CD4-positive, alpha-beta memory T cell (primary cell): ENCODE measurements around the gene S100A5. TPM values are rescaled to one million over a fixed set of nuclear protein-coding genes. Genes with fewer than 3 reads are reported as not detected.

Source experiments
- CTCF ChIA-PET: fragments of 350-600 bp; sonication (Branson Sonifier 250); formaldehyde crosslinking; loops from one replicate; lab custom pipeline; 2021; ENCODE audit warnings: inconsistent platforms; ENCODE audit not compliant: partially characterized antibody; lab: Charles Lee
- POLR2A ChIA-PET: fragments of 350-600 bp; sonication (Branson Sonifier 250); formaldehyde crosslinking; loops from one replicate; lab custom pipeline; 2021; ENCODE audit not compliant: partially characterized antibody; lab: Charles Lee
- DNase-seq, 5 donors: peaks; one replicate each; pipeline versions ENCODE4 v3.0.0 to v3.0.0-alpha.2; 2020 to 2022; ENCODE audit warnings: mixed read lengths in 1 of 5
- H3K27ac ChIP-seq: one replicate; pipeline ENCODE4 v1.7.0; 2013; ENCODE audit warnings: low read depth, low read length
- H3K27me3 ChIP-seq: 2 replicates; pipeline ENCODE4 v1.7.0; 2013; ENCODE audit warnings: mild to moderate bottlenecking, low read length, moderate library complexity; ENCODE audit not compliant: insufficient read depth
- H3K36me3 ChIP-seq: 2 replicates; pipeline ENCODE4 v1.7.0; 2013; ENCODE audit warnings: mild to moderate bottlenecking, low read length, moderate library complexity; ENCODE audit not compliant: insufficient read depth
- H3K4me1 ChIP-seq: 2 replicates; pipeline ENCODE4 v1.7.0; 2013; ENCODE audit warnings: mild to moderate bottlenecking, low read length, moderate library complexity; ENCODE audit not compliant: insufficient read depth
- H3K4me3 ChIP-seq, 2 donors: one replicate each; pipeline ENCODE4 v1.7.0; 2013; ENCODE audit warnings: low read length in 2 of 2, mild to moderate bottlenecking in 1 of 2
- H3K9me3 ChIP-seq, 2 donors: one replicate each; pipeline ENCODE4 v1.7.0; 2013; ENCODE audit warnings: low read length in 2 of 2, control low read depth in 1 of 2; ENCODE audit not compliant: control insufficient read depth in 1 of 2
- H3K27ac Mint-ChIP-seq, 7 donors: one replicate each; pipeline ENCODE4 v1.8.0; 2020 to 2021; ENCODE audit warnings: mixed read lengths in 7 of 7, mild to moderate bottlenecking in 6 of 7, inconsistent platforms in 3 of 7, moderate library complexity in 3 of 7
- H3K27me3 Mint-ChIP-seq, 2 donors: one replicate each; pipeline ENCODE4 v1.8.0; 2020 to 2021; ENCODE audit warnings: mixed read lengths in 2 of 2
- H3K36me3 Mint-ChIP-seq, 2 donors: one replicate each; pipeline ENCODE4 v1.8.0; 2020 to 2021; ENCODE audit warnings: mixed read lengths in 2 of 2, inconsistent platforms in 1 of 2, mild to moderate bottlenecking in 1 of 2
- H3K4me1 Mint-ChIP-seq, 4 donors: one replicate each; pipeline ENCODE4 v1.8.0; 2020 to 2021; ENCODE audit warnings: mixed read lengths in 4 of 4, mild to moderate bottlenecking in 1 of 4
- H3K4me3 Mint-ChIP-seq, 8 donors: one replicate each; pipeline ENCODE4 v1.8.0; 2020 to 2021; ENCODE audit warnings: mixed read lengths in 8 of 8, mild to moderate bottlenecking in 7 of 8, moderate library complexity in 6 of 8, inconsistent platforms in 3 of 8
- H3K9me3 Mint-ChIP-seq, 8 donors: one replicate each; pipeline ENCODE4 v1.8.0; 2020 to 2021; ENCODE audit warnings: mixed read lengths in 8 of 8, mild to moderate bottlenecking in 5 of 8, inconsistent platforms in 3 of 8, moderate library complexity in 1 of 8
- intact Hi-C: fragments of 100-400 bp; cut with micrococcal nuclease; formaldehyde crosslinking; loops from one replicate; pipeline ENCODE4 v1.15.1; 2023
- polyA plus RNA-seq, 2 donors: library from polyadenylated mRNA; unstranded; fragments of 300-500 nt; fragmentation: Illumina TruSeq; gene quantifications; one replicate each; pipeline ENCODE4 v1.2.3, GENCODE V29; 2021
- total RNA-seq, 2 experiments: library from RNA; stranded (reverse); gene quantifications; one replicate each; pipeline ENCODE4 v1.2.3, GENCODE V29; 2021

The S100A5 gene
- total and polyA plus RNA-seq, 4 experiments from 2014 or later = 0.93 to 1.8 (median 1.5) TPM; not detected in 1

- Histone ChIP-seq H3K27ac (peak overlapping the region; percentile 74), H3K4me3 (peak overlapping the region; percentile 12 to 40), H3K9me3 (no peaks in the 10 kb centered on the region), H3K36me3 (peaks cover 19% of the 10 kb centered on the region), H3K27me3 (no peaks in the 10 kb centered on the region), H3K4me1 (peaks cover 79% of the 10 kb centered on the region)
- POLR2A ChIA-PET = interaction anchor here (0.5 to 9.7 kb wide), 12 partner anchors 5 to 451 kb away, joined by 3 to 631 read pairs (median 9); partner anchors contain the start of genes CHTOP, RPS27, S100A2 and S100A3
- Mint-ChIP-seq H3K27me3 (no peaks in the 10 kb centered on the region), H3K27ac (peak overlapping the region; percentile 86 to 97 (median 93)), H3K4me1 (peaks cover 59 to 94% (median 79%) of the 10 kb centered on the region in 4 donors), H3K4me3 (peak overlapping the region; percentile 68 to 97 (median 80)), H3K36me3 (peaks cover 22 to 40% of the 10 kb centered on the region in 2 donors), H3K9me3 (no peaks in the 10 kb centered on the region)
- intact Hi-C loops = no loop called here
- CTCF ChIA-PET = interaction anchor here (0.6 to 9.6 kb wide), 7 partner anchors 6 to 917 kb away, joined by 3 to 213 read pairs (median 10); partner anchors contain the start of gene S100A6
- peak in 3 of 5 donors; percentile 11 to 39 (median 16) for DNase-seq
These were observed 1.2 kb downstream of the S100A5 start for GRCh38 chr1:153539395-153540093.

- H3K4me1 Mint-ChIP-seq = peaks cover 61 to 94% (median 79%) of the 10 kb centered on the region in 4 donors
- H3K9me3 Mint-ChIP-seq = no peaks in the 10 kb centered on the region
- peak overlapping the region; percentile 10 to 98 (median 71) for H3K27ac Mint-ChIP-seq
- no peaks in the 10 kb centered on the region for H3K9me3 ChIP-seq
- H3K27ac ChIP-seq = no peak overlapping the region
- H3K27me3 Mint-ChIP-seq = no peaks in the 10 kb centered on the region
- no peak for DNase-seq
- H3K4me1 ChIP-seq = peaks cover 79% of the 10 kb centered on the region
- H3K4me3 ChIP-seq = no peak overlapping the region
- H3K4me3 Mint-ChIP-seq = peak overlapping the region in 1 of 8 donors; percentile 39
- peaks cover 14% of the 10 kb centered on the region for H3K36me3 ChIP-seq
- H3K36me3 Mint-ChIP-seq = peaks cover 15 to 37% of the 10 kb centered on the region in 2 donors
- H3K27me3 ChIP-seq = no peaks in the 10 kb centered on the region
- ChIA-PET POLR2A (interaction anchor here (1.7 to 7.2 kb wide), 2 partner anchors 6 to 30 kb away, joined by 5 to 631 read pairs; partner anchors contain the start of genes S100A3, S100A4 and S100A5), CTCF (no interaction called here)
- intact Hi-C loops = no loop called here
These were observed 2.4 kb downstream of the S100A5 start for GRCh38 chr1:153538315-153538821.

- H3K27me3 Mint-ChIP-seq = no peaks in the 10 kb centered on the region
- no peaks in the 10 kb centered on the region for H3K9me3 Mint-ChIP-seq
- ChIA-PET POLR2A (interaction anchor here (1.7 to 7.2 kb wide), 3 partner anchors 7 to 31 kb away, joined by 5 to 631 read pairs (median 173); partner anchors contain the start of genes S100A2, S100A3, S100A4 and S100A5), CTCF (interaction anchor here (0.8 to 7.6 kb wide), 6 partner anchors 8 to 97 kb away, joined by 3 to 225 read pairs (median 3); partner anchors contain the start of gene CHTOP)
- intact Hi-C loops = no loop called here
- peak overlapping the region in 6 of 7 donors; percentile 53 to 98 (median 90) for H3K27ac Mint-ChIP-seq
- Histone ChIP-seq H3K4me3 (no peak overlapping the region), H3K27me3 (no peaks in the 10 kb centered on the region), H3K9me3 (no peaks in the 10 kb centered on the region), H3K4me1 (peaks cover 79% of the 10 kb centered on the region), H3K27ac (no peak overlapping the region), H3K36me3 (peaks cover 7% of the 10 kb centered on the region)
- H3K4me3 Mint-ChIP-seq = peak overlapping the region in 6 of 8 donors; percentile 38 to 98 (median 92)
- H3K36me3 Mint-ChIP-seq = peaks cover 8 to 28% of the 10 kb centered on the region in 2 donors
- peaks cover 59 to 94% (median 79%) of the 10 kb centered on the region in 4 donors for H3K4me1 Mint-ChIP-seq
- no peak for DNase-seq
These were observed 3.4 kb downstream of the S100A5 start for GRCh38 chr1:153537376-153537730.

GRCh38 chr1:153536671-153537375 lies 3.9 kb downstream of the S100A5 start:
- CTCF ChIA-PET = interaction anchor here (0.8 to 7.6 kb wide), 7 partner anchors 8 to 98 kb away, joined by 3 to 225 read pairs (median 3); partner anchors contain the start of genes CHTOP and S100A2
- H3K4me1 ChIP-seq = peaks cover 79% of the 10 kb centered on the region
- peak overlapping the region; percentile 92 for H3K27ac ChIP-seq
- no peaks in the 10 kb centered on the region for H3K27me3 ChIP-seq
- POLR2A ChIA-PET = interaction anchor here (1.1 to 7.2 kb wide), 9 partner anchors 8 to 191 kb away, joined by 3 to 631 read pairs (median 24); partner anchors contain the start of genes CHTOP, INTS3, S100A2 and S100A3
- Mint-ChIP-seq H3K36me3 (peaks cover 8 to 31% of the 10 kb centered on the region in 2 donors), H3K4me3 (peak overlapping the region; percentile 92 to 98 (median 96)), H3K9me3 (no peaks in the 10 kb centered on the region), H3K27ac (peak overlapping the region; percentile 93 to 99 (median 98)), H3K4me1 (peaks cover 59 to 94% (median 79%) of the 10 kb centered on the region in 4 donors), H3K27me3 (no peaks in the 10 kb centered on the region)
- H3K36me3 ChIP-seq = peaks cover 7% of the 10 kb centered on the region
- no peak for DNase-seq
- intact Hi-C loops = loop anchor here (1.0 kb wide), 1 partner anchor 8 kb away; the partner anchor contains the start of gene S100A4
- no peaks in the 10 kb centered on the region for H3K9me3 ChIP-seq
- H3K4me3 ChIP-seq = peak overlapping the region; percentile 49 to 67

GRCh38 chr1:153536012-153536670 lies 4.6 kb downstream of the S100A5 start:
- CTCF ChIA-PET = interaction anchor here (0.7 to 7.6 kb wide), 10 partner anchors 8 to 98 kb away, joined by 3 to 225 read pairs (median 8); partner anchors contain the start of genes CHTOP, S100A2, S100A3 and S100A4
- Mint-ChIP-seq H3K36me3 (peaks cover 8 to 30% of the 10 kb centered on the region in 2 donors), H3K4me1 (peaks cover 56 to 94% (median 77%) of the 10 kb centered on the region in 4 donors), H3K27ac (peak overlapping the region; percentile 93 to 99 (median 98)), H3K4me3 (peak overlapping the region; percentile 92 to 98 (median 96)), H3K27me3 (no peaks in the 10 kb centered on the region), H3K9me3 (no peaks in the 10 kb centered on the region)
- Histone ChIP-seq H3K4me3 (peak overlapping the region; percentile 67 to 79), H3K36me3 (peaks cover 7% of the 10 kb centered on the region), H3K27ac (peak overlapping the region; percentile 92), H3K27me3 (no peaks in the 10 kb centered on the region), H3K9me3 (no peaks in the 10 kb centered on the region), H3K4me1 (peaks cover 79% of the 10 kb centered on the region)
- DNase-seq = peak; percentile 81 to 93 (median 84)
- POLR2A ChIA-PET = interaction anchor here (1.0 to 7.2 kb wide), 17 partner anchors 8 to 454 kb away, joined by 3 to 631 read pairs (median 8); partner anchors contain the start of genes CHTOP, INTS3, RPS27 and S100A2
- intact Hi-C loops = loop anchor here (1.0 kb wide), 1 partner anchor 9 kb away; the partner anchor contains the start of gene S100A4
